MM.1S (cell line): ENCODE results near the gene ZNF804B.

ENCODE experiments used
- DNase-seq: peaks from one replicate; pipeline ENCODE4 v3.0.0-alpha.2; 2015
- H2AFZ ChIP-seq: fragments of 300-600 bp; sonication (generic); 2 replicates; pipeline ENCODE4 v1.6.0; 2016; ENCODE audit warnings: antibody characterized with exemption, low read length
- H3F3A ChIP-seq: fragments of 300-600 bp; sonication (generic); 2 replicates; pipeline ENCODE4 v1.6.1; 2016; ENCODE audit warnings: mild to moderate bottlenecking, antibody characterized with exemption, low read length, moderate library complexity, mixed read lengths; ENCODE audit not compliant: insufficient read depth
- H3K27ac ChIP-seq: fragments of 300-600 bp; sonication (generic); 2 replicates; pipeline ENCODE4 v1.5.1; 2016; ENCODE audit warnings: mild to moderate bottlenecking, low read length
- H3K27me3 ChIP-seq: fragments of 300-600 bp; sonication (generic); replicated peaks from 2 replicates; pipeline ENCODE4 v1.6.0; 2016; ENCODE audit warnings: low read length; ENCODE audit not compliant: insufficient read depth
- H3K36me3 ChIP-seq: fragments of 300-600 bp; sonication (generic); replicated peaks from 2 replicates; pipeline ENCODE4 v1.6.1; 2016; ENCODE audit warnings: mild to moderate bottlenecking, low read length, mixed read lengths; ENCODE audit not compliant: insufficient read depth
- H3K4me1 ChIP-seq: fragments of 300-600 bp; sonication (generic); 2 replicates; pipeline ENCODE4 v1.6.1; 2016; ENCODE audit warnings: low read length, mixed read lengths
- H3K4me2 ChIP-seq: fragments of 300-600 bp; sonication (generic); 2 replicates; pipeline ENCODE4 v1.6.0; 2016; ENCODE audit warnings: low read depth, low read length
- H3K4me3 ChIP-seq: fragments of 300-600 bp; sonication (generic); 2 replicates; pipeline ENCODE4 v1.5.1; 2016; ENCODE audit warnings: low read length, mixed read lengths
- H3K79me2 ChIP-seq: fragments of 300-600 bp; sonication (generic); 2 replicates; pipeline ENCODE4 v1.6.1; 2016; ENCODE audit warnings: mixed run types, low read length, mixed read lengths
- H3K9ac ChIP-seq: fragments of 300-600 bp; sonication (generic); 2 replicates; pipeline ENCODE4 v1.6.1; 2016; ENCODE audit warnings: low read length, mixed read lengths
- H3K9me2 ChIP-seq: fragments of 300-600 bp; sonication (generic); replicated peaks from 2 replicates; pipeline ENCODE4 v1.6.1; 2016; ENCODE audit warnings: mild to moderate bottlenecking, low read length, mixed read lengths; ENCODE audit not compliant: insufficient read depth
- H3K9me3 ChIP-seq: fragments of 300-600 bp; sonication (generic); replicated peaks from 2 replicates; pipeline ENCODE4 v1.6.1; 2016; ENCODE audit warnings: mild to moderate bottlenecking, low read length, mixed read lengths; ENCODE audit not compliant: insufficient read depth
- H4K20me1 ChIP-seq: fragments of 300-600 bp; sonication (generic); 2 replicates; pipeline ENCODE4 v1.6.1; 2016; ENCODE audit warnings: mild to moderate bottlenecking, low read length, moderate library complexity, mixed read lengths; ENCODE audit not compliant: insufficient read depth
- EZH2 ChIP-seq: fragments of 300-600 bp; sonication (generic); optimal IDR thresholded peaks from 2 replicates; pipeline ENCODE3; 2017; ENCODE audit warnings: low read depth, mild to moderate bottlenecking, antibody characterized with exemption, low read length, mixed read lengths
- EZH2phosphoT487 ChIP-seq: fragments of 300-600 bp; sonication (generic); IDR thresholded peaks from 2 replicates; pipeline ENCODE4 v1.6.1; 2018; ENCODE audit warnings: antibody characterized with exemption, low read length
- TF ChIP-seq, protein P1 (sequence below): fragments of 300-600 bp; sonication (generic); IDR thresholded peaks from 2 replicates; pipeline ENCODE4 v1.5.1; 2016; ENCODE audit warnings: antibody characterized with exemption, low read length, mixed read lengths

Gene ZNF804B

DNA sequence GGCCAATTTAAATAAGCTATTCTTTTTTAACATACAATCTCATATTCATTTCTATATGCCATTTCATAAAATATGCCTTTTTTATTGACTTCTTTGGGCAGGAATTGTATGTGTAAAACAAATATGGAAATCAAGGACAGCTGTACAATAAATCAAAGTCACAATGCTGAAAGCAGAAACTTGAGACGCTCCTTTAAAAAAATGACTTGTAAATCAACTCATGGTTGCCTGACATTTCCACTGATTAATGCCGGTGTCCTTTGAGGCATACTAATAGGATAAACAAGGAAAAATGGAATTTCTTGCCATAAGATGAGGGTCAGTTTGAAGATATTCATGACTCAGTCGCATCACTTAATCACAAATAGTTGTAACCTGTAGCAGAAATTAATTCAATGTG, 283.4 kb downstream of the ZNF804B start:
- DNase-seq, result no peak
- H3K9ac ChIP-seq, result no peak overlapping the region
- no peaks in the 10 kb centered on the region for H3F3A ChIP-seq
- no peak overlapping the region for H3K27ac ChIP-seq
- H3K9me3 ChIP-seq, result no peaks in the 10 kb centered on the region
- no peaks in the 10 kb centered on the region for H3K27me3 ChIP-seq
- no peaks in the 10 kb centered on the region for H3K9me2 ChIP-seq
- H3K36me3 ChIP-seq, result no peaks in the 10 kb centered on the region
- no peak overlapping the region for H2AFZ ChIP-seq
- no peaks in the 10 kb centered on the region for H4K20me1 ChIP-seq
- H3K79me2 ChIP-seq, result no peaks in the 10 kb centered on the region
- TF ChIP-seq EZH2phosphoT487 (no peak), EZH2 (no peak)
- TF ChIP-seq, protein P1, sequence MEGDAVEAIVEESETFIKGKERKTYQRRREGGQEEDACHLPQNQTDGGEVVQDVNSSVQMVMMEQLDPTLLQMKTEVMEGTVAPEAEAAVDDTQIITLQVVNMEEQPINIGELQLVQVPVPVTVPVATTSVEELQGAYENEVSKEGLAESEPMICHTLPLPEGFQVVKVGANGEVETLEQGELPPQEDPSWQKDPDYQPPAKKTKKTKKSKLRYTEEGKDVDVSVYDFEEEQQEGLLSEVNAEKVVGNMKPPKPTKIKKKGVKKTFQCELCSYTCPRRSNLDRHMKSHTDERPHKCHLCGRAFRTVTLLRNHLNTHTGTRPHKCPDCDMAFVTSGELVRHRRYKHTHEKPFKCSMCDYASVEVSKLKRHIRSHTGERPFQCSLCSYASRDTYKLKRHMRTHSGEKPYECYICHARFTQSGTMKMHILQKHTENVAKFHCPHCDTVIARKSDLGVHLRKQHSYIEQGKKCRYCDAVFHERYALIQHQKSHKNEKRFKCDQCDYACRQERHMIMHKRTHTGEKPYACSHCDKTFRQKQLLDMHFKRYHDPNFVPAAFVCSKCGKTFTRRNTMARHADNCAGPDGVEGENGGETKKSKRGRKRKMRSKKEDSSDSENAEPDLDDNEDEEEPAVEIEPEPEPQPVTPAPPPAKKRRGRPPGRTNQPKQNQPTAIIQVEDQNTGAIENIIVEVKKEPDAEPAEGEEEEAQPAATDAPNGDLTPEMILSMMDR, result no peak
- H3K4me1 ChIP-seq, result no peaks in the 10 kb centered on the region
- no peak overlapping the region for H3K4me2 ChIP-seq
- H3K4me3 ChIP-seq, result no peak overlapping the region

DNA sequence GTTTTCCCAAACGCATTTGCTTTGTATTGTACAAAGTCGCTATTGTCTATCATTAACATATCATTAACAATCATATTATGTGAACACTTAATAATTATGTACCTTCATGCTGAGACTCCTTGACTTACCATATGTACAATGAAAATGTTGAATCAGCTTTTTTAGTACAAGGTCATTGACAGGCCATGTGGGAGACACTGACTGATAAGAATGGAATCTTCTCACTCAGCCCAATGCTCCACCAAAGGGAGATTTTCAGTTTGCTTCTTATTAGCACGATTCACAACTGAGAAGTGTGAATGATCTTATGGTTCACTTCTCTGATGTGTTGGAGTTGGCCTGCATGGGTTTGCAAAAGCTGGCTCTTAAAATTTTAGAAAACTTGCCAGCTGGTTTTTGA, 289.5 kb downstream of the ZNF804B start:
- Histone ChIP-seq H3K4me1 (no peaks in the 10 kb centered on the region), H3F3A (no peaks in the 10 kb centered on the region), H3K9ac (no peak overlapping the region), H3K27ac (no peak overlapping the region), H3K9me3 (no peaks in the 10 kb centered on the region), H3K4me3 (no peak overlapping the region), H3K4me2 (no peak overlapping the region), H4K20me1 (no peaks in the 10 kb centered on the region), H3K9me2 (no peaks in the 10 kb centered on the region), H2AFZ (no peak overlapping the region), H3K36me3 (no peaks in the 10 kb centered on the region), H3K79me2 (no peaks in the 10 kb centered on the region), H3K27me3 (no peaks in the 10 kb centered on the region)
- DNase-seq, result no peak
- no peak for TF ChIP-seq EZH2phosphoT487
- no peak for TF ChIP-seq EZH2
- TF ChIP-seq, protein P1, result no peak

DNA sequence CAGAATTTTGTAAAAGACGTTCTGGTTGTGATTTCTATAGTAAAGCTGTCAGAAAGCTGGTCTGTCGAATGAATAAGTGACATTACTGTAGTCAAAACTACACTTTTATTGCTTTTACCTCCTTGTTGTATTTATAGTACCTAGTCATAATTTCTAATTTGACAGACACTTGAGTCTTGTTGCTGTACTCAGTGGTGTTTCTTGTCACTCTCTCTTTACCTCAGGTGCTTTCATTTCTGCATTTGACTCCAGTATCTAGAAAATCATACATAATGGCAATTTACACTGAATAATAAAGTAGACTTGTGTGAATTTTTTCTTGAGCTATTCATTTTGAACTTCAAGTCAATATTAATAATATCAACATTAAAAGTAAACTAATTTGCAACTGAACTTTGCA, 293.6 kb downstream of the ZNF804B start:
- H4K20me1 ChIP-seq, result no peaks in the 10 kb centered on the region
- no peak overlapping the region for H2AFZ ChIP-seq
- H3F3A ChIP-seq, result no peaks in the 10 kb centered on the region
- H3K27ac ChIP-seq, result no peak overlapping the region
- H3K4me1 ChIP-seq, result no peaks in the 10 kb centered on the region
- no peaks in the 10 kb centered on the region for H3K9me3 ChIP-seq
- H3K4me2 ChIP-seq, result no peak overlapping the region
- no peaks in the 10 kb centered on the region for H3K27me3 ChIP-seq
- DNase-seq, result no peak
- H3K36me3 ChIP-seq, result no peaks in the 10 kb centered on the region
- no peaks in the 10 kb centered on the region for H3K79me2 ChIP-seq
- H3K4me3 ChIP-seq, result no peak overlapping the region
- TF ChIP-seq, protein P1, result no peak
- TF ChIP-seq EZH2, result no peak
- no peak for TF ChIP-seq EZH2phosphoT487
- H3K9me2 ChIP-seq, result no peaks in the 10 kb centered on the region
- no peak overlapping the region for H3K9ac ChIP-seq
